RKO (cell line): Measurements from ENCODE around the gene FAM50A.
"Not testable (repeated sequence)": the region's sequence is repeated elsewhere in the genome, so short reads cannot be mapped to it uniquely, and the experiment has no call there.

ENCODE experiments used
- DNase-seq: peaks from one replicate; pipeline ENCODE4 v3.0.0-alpha.2; 2016; ENCODE audit warnings: low spot score

Gene FAM50A

DNA sequence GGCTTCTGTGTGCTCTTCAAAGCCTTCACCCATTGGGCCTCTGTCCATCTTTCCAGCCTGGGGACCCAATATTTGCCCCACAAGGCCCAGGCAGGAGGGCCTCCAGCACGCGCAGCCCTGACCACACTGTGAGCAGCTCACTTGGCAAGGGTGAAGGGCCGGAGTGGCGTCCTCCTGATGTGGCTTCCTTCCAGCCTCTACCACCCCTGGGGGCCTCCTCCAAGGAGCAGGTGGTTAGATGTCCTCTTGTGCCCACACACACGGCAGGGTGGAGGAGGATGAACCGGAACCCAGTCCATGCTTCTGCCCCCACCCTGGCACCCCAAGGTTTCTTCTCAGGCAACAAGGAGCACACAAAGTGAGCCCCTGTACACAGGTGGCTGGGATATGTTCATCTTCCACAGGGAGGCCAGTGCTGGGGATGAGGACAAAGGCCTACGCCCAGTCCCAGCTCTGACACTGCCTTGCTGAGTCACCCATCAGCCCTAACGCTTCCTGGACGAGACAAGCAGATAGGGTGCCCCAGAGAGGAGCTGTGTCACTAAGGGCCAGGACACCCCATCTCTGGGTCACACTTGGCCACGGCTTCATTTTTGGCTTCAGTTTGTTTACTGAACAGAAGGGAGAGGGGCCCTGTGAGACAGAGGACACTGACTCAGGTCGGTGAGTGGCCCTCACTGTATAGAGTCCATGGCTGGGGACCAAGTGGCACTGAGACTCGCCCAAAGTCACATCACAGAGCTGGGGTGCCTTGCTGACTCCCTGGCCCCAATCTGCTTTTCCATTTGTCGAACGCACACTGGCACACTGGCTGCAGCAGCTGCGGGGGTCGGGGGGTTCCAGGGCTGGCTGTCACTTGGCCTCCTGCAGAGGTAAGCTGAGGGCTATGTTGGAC lies 40.6 kb downstream of the FAM50A start:
- DNase-seq = peak; percentile 33

DNA sequence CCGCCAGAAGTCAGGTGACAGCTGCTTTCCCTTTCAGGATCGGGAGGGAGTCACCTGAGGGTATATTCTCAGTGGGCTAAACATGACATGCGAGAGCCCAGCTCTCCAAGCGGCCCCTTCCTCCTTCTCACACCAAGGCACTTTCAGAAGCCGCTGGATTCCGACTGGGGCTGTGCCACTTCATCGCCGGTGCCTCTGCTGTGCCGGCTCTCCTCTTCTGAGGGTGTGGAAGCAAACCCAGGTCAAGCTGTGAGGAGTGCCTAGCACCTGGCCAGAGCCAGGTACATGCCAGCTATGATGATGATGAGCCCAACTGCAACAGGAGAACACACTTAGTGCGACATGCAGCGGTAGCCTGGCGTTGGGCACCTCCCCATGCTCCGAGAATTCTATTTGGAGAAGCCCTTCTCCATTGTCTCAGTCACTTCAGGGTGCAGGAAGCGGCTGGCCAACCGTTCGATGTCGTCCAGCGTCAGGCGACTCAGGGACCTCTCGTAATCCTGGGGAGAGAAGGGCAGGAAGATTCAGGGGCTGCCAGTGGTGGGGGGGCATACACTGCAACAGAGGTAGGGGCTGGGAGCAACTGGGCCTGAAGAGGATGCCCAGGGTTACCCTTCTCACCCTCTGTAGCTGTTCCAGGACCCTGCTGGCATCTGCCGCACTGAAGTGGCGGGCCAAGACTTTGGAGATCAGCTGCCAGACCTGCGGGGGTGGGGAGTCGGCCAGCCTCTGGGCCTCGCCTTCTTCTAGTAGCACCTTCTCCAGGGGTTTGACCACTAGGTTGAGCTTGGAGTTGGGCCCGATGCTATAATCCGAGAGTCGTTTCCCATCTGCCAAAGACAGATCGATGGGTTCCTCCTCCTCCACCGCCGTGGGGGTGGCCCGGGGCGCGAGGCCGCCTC lies 41.5 kb downstream of the FAM50A start:
- no peak for DNase-seq

DNA sequence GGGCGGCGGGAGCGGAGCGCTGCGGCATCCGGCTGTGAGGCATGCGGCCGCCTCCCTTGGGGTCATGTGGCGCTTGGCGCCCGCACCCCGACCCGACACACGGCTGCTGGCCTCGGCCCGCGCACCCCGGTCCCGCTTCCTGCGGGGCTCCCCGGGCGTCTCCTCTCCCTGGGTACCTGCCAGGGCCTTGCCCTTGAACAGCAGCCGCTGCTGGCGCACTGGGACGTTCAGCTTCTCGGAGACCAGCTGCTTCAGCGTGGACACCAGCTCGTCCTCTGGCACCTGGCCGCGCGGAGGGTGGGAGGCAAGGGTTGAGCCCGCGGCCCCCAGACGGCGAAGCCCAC lies 42.1 kb downstream of the FAM50A start:
- DNase-seq = no peak

DNA sequence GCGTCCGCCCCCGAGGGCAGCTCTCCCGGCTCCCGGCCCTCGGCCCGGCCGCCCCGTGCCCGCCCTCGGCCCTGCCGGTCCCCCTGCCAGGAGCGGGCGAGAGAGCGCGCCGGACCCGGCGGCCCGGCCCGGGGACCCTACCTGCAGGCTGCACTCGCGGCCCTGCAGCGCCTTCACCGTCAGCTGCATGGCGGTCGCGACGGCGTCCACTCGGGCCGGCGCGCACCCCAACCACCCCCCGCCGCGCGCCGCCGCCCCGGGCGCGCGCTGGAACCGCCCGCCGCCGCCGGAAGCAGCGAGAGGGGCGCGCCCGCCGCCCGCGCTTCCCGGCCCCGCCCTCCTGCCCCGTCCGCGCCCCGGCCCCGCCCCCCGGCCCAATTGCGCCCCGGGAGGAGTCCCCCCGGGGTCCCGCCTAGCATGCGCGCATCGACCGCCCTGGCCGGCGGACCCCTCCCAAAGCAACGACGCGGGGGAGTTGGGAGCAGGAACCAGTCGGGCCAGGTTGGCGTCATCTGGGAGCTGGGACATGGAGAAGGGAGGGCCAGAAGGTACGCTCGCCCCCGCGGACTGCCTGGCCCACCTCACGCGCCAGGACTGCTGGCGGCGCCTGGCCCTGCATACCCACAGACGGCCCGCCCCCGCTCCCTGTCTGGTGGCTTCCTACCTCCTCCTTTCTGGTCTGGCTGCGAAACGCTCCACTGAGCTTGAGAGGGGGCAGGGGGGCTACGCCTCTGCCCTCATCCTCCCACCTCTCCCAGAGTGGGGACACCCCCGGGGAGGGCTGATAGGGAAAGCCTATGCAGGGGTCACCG lies 42.7 kb downstream of the FAM50A start, which contains the start of gene UBL4A:
TSS of gene UBL4A (minus strand) at position 220 of the 812 bp plus-strand sequence. CDS start at position 189, 31 bp downstream.
- peak; percentile 61 for DNase-seq

DNA sequence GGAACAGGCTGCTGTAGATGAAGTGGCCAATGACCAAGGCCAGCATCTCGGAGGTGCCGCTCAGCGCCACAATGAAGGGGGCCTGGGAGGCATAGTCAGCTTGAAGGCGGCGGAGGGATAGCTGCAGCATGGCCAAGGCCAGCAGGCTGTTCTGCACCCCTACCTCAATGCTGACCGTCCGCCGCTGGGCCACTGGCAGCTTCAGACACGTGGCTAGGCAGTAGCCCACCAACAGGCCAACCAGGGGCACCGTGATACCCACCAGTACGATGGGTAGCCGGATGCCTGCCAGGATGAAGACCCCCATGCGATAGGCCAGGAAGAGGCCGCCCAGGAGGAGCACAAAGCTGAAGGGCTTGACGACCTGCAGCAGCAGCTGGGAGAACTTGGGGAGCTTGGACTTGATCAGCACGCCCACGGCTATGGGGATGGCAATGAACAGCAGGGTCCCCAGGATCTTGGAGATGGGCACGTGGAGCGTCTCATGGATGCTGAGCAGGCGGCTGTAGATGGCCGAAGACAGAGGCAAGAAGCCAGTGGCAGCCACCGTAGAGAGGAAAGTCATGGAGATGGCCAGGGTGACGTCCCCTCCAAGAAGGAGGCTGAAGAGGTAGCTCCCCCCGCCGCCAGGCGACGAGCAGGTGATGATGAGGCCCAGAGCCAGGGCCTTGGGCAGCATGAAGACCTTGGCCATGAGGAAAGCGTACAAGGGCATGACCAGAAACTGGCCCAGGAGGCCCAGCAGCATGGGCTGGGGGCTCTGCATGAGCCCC lies 43.8 kb downstream of the FAM50A start:
- no peak for DNase-seq

DNA sequence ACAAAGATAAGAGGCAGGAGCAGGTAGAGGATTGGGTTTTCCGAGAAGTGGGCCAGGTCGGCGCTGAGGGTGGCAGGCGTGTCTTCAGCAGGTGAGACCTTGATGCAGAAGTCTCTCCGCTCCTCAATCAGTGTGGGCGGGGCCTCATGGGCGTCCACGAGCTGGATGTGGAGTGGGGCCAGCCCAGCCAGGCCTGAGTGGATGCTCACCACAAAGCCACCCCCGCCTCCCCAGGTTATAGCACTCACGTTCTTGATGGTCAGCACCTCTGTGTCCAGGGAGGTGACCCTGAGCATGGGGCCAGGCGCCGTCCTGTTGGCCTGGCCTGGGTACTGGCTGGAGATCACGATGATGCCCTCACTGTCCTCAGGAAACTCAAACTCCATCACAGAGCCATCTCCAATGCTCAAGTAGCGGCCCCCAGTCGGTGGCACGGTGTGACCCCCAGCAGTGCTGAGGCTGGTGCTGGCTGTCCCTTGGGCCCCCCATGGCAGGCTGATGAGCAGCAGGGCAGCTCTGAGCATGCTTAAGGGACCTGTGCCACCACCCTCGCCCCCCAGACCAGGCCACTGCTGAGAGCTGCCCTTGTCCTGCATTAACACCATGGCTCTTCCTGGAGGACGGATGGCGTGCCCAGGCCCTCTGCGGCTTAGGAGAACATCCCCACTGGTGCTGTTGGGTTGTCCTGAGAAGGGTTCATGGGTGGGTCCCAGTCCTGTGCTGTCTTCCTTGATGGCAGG lies 44.6 kb downstream of the FAM50A start:
- no peak for DNase-seq

DNA sequence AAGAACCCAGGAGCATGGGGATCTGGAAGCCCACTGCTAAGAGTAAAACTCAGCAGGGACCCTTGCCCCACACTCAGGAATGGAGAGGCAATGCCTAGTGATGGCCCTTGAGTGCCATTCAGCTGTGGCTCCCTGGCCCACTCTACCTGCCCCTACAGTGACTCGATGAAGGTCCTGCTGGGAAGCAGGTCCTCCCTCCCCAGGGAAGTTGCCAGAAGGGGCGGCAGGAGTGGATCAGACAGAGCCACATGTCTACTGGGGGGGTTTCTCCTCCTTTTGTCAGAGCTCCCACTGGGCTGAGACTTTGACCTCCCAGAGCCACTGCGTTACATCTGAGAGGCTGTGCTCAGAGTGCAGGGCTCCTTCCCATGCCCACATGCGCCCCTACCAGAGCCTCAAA lies 45.2 kb downstream of the FAM50A start:
- no peak for DNase-seq

DNA sequence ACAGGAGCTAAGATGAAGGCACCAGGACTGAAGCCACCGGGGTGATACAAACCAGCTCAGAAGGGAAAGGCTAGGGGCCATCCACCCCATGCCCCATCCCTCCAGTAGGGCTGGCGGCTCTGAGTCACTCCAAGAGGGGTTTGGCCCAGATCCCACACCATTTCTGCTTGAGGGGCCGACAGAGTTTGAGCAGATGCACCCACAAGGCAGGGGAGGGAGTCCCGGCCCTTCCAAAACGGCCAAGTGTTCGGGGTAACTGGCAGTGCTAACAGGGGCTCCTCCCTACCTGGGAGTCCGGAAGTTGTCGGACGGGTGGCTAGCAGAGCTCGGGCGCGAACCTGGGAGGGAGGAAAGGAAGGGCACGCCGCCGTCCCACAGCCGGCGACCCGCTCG lies 46.1 kb downstream of the FAM50A start:
- peak; percentile 68 for DNase-seq

DNA sequence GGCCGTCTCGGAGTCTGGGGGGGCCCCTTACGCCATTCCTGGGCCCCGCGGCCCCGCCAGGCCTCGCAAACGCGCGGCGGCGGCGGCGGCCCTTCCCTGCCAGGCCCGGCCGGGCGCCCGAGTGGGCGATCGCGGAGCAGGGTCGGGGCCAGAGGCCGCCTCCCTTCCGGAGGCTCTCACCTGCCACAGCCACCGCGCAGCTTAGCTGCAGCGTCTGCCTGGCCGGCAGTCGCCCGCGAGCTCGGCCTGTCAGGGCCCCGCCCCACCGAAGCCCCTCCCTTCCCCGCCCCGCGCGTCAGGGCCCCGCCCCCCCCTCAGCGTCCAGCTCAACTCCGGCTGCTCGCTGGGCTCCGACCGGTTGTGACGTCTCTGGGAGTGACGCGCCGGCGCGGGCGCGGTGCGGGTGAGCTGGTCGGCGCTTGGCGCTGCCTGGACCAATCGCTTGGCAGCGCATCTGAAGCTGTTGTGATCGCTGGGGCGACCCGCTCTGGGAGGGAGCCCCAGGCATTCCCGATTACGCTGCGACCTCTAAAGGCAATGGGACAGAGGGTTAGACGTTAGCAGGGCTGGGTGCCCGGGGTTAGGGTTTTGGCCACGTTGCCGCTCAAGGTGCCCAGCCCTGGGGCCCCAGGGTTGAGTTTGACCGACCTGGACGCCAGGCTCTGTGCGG lies 46.6 kb downstream of the FAM50A start, which contains the start of gene SLC10A3:
TSS of gene SLC10A3 (minus strand) at position 216 of the 670 bp plus-strand sequence. CDS start 1,689 bp downstream, outside the sequence.
- DNase-seq = peak; percentile 93

DNA sequence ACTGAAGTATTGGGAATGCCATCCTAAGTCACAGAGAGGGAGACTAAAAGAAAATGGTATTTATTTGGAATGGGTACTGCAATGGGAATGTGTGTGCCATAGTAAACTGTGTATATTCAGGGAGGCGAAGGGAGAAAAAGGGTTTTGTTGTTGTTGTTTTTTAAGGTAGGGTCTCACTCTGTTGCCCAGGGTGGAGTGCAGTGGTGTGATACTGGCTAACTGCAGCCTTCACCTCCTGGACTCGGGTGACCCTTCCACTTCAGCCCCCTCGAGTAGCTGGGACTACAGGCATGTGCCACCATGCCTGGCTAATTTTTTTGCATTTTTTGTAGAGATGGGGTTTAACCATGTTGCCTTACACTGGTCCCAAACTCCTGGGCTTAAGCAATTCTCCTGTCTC lies 50.8 kb downstream of the FAM50A start:
- no peak for DNase-seq

DNA sequence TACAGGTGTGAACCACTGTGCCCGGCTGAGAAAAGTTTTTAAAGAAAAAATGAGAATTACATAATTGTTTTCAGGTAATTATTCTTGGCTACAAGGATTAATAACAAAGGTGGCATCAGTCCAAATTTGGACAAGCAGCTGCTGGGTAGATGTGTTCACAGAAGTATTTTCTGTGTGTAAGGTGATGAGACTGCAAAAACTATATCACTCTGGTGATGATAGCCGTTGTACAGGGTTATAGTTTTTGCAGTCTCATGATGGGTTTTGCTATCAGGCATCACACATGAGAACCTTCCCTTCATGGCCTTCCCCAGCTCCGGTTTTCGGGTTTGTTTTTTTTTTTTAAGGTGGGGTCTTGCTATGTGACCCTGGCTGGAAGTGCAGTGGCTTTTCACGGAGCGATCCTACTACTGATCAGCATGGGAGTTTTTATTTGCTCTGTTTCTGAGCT lies 51.6 kb downstream of the FAM50A start:
- DNase-seq = no peak

DNA sequence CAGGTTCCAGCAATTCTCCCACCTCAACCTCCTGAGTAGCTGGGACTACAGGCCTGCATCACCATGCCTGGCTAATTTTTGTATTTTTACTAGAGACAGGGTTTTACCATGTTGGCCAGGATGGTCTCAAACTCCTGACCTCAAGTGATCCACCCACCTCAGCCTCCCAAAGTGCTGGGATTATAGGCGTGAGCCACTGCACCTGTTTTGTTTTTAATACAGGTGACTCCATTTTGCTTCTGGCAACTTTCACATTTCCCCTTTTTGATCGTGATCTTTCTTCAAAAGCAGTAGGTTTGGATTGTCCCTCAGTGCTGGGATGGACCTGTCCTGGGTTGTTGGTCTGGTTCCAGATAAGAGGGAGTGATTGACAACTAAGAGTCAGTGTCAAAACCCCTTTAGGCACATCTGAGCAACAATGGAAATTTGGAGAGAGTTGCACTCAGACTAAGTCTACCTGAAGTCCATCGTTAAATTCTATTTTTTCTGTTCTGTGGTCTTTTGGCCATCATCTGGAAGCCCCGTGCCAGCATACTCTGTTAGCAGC lies 52.7 kb downstream of the FAM50A start:
- not testable (repeated sequence) for DNase-seq
